IMR-90 (cell line): ENCODE measurements around the gene GP1BA. TPM values are rescaled to one million over a fixed set of nuclear protein-coding genes. Genes with fewer than 3 reads are reported as not detected.

Experiments
- ATAC-seq: fragments of 200-7000 bp; cut with Tn5 transposase; 2 replicates; pipeline ENCODE4 v1.9.1; 2020; ENCODE audit warnings: low read depth, mild to moderate bottlenecking, moderate library complexity
- BruUV-seq: library from RNA; stranded (reverse); fragments of 400-500 nt; replicated peaks from 2 replicates; lab custom pipeline; 2021; lab: Mats Ljungman, UMichigan
- CTCF ChIA-PET: fragments of 300-600 bp; formaldehyde crosslinking; extraction: SDS; loops from one replicate; lab custom pipeline; 2021; ENCODE audit warnings: antibody characterized with exemption; lab: Yijun Ruan, JAX
- POLR2A ChIA-PET: fragments of 300-600 bp; sonication (Branson Sonifier 250); formaldehyde crosslinking; loops from one replicate; lab custom pipeline; 2022; ENCODE audit warnings: antibody characterized with exemption; ENCODE audit not compliant: unreplicated experiment; lab: Charles Lee
- DNase-seq: peaks from one replicate; pipeline ENCODE4 v3.0.0; 2013
- H2AFZ ChIP-seq: replicated peaks from 2 replicates; pipeline ENCODE3; 2013; ENCODE audit warnings: low read length, mild to moderate bottlenecking; ENCODE audit not compliant: poor library complexity
- H2AK5ac ChIP-seq: 2 replicates; pipeline ENCODE4 v1.6.1; 2013; ENCODE audit warnings: low read depth, low read length, inconsistent platforms
- H2AK9ac ChIP-seq: replicated peaks from 2 replicates; pipeline ENCODE3; 2013; ENCODE audit warnings: mild to moderate bottlenecking, low read depth, low read length, moderate library complexity; ENCODE audit not compliant: poor library complexity
- H2BK120ac ChIP-seq: 2 replicates; pipeline ENCODE4 v1.6.1; 2013; ENCODE audit warnings: low read depth, low read length, inconsistent platforms
- H2BK15ac ChIP-seq: 3 replicates; pipeline ENCODE4 v1.6.1; 2013; ENCODE audit warnings: low read depth, low read length, inconsistent platforms
- H2BK20ac ChIP-seq: 2 replicates; pipeline ENCODE4 v1.6.1; 2013; ENCODE audit warnings: low read depth, mild to moderate bottlenecking, inconsistent platforms, low read length, moderate library complexity
- H2BK5ac ChIP-seq: 2 replicates; pipeline ENCODE4 v1.6.1; 2013; ENCODE audit warnings: mild to moderate bottlenecking, low read depth, low read length, inconsistent platforms; ENCODE audit not compliant: poor library complexity, severe bottlenecking
- H3K14ac ChIP-seq: replicated peaks from 2 replicates; pipeline ENCODE4 v1.6.1; 2013; ENCODE audit warnings: low read depth, low read length, inconsistent platforms
- H3K18ac ChIP-seq: 2 replicates; pipeline ENCODE4 v1.6.1; 2013; ENCODE audit warnings: low read depth, low read length, control low read depth
- H3K23ac ChIP-seq: 2 replicates; pipeline ENCODE4 v1.6.1; 2013; ENCODE audit warnings: low read depth, low read length, inconsistent platforms
- H3K27ac ChIP-seq: 2 replicates; pipeline ENCODE4 v1.5.1; 2013; ENCODE audit warnings: mild to moderate bottlenecking, control low read depth, low read length; ENCODE audit not compliant: insufficient read depth
- H3K27me3 ChIP-seq: 2 replicates; pipeline ENCODE4 v1.6.1; 2013; ENCODE audit warnings: low read length; ENCODE audit not compliant: control insufficient read depth, insufficient read depth
- H3K36me3 ChIP-seq: 2 replicates; pipeline ENCODE4 v1.6.1; 2013; ENCODE audit warnings: low read length, mixed read lengths; ENCODE audit not compliant: control insufficient read depth, insufficient read depth
- H3K4ac ChIP-seq: 2 replicates; pipeline ENCODE4 v1.6.1; 2013; ENCODE audit warnings: low read depth, low read length, inconsistent platforms
- H3K4me1 ChIP-seq: 2 replicates; pipeline ENCODE4 v1.6.1; 2013; ENCODE audit warnings: low read length, mixed read lengths; ENCODE audit not compliant: control insufficient read depth, insufficient read depth
- H3K4me2 ChIP-seq: 2 replicates; pipeline ENCODE4 v1.6.1; 2013; ENCODE audit warnings: low read depth, mild to moderate bottlenecking, control low read depth, low read length, moderate library complexity
- H3K4me3 ChIP-seq: 2 replicates; pipeline ENCODE4 v1.5.1; 2013; ENCODE audit warnings: low read depth, mild to moderate bottlenecking, control low read depth, low read length, moderate library complexity; ENCODE audit not compliant: insufficient read depth
- H3K56ac ChIP-seq: 2 replicates; pipeline ENCODE4 v1.6.1; 2013; ENCODE audit warnings: low read length, inconsistent platforms; ENCODE audit not compliant: insufficient read depth; ENCODE audit errors: extremely low read depth
- H3K79me1 ChIP-seq, 2 experiments: 2 replicates each; pipeline ENCODE4 v1.6.1; 2013; ENCODE audit warnings: low read length in 2 of 2, inconsistent platforms in 1 of 2, low read depth in 1 of 2
- H3K9ac ChIP-seq: 2 replicates; pipeline ENCODE4 v1.6.1; 2013; ENCODE audit warnings: low read depth, low read length, control low read depth
- H3K9me1 ChIP-seq: 2 replicates; pipeline ENCODE4 v1.6.1; 2013; ENCODE audit warnings: low read length, inconsistent platforms; ENCODE audit not compliant: insufficient read depth
- H3K9me3 ChIP-seq: 2 replicates; pipeline ENCODE4 v1.6.1; 2013; ENCODE audit warnings: low read length; ENCODE audit not compliant: control insufficient read depth, insufficient read depth
- H4K20me1 ChIP-seq: 2 replicates; pipeline ENCODE4 v1.6.1; 2013; ENCODE audit warnings: low read length, inconsistent platforms; ENCODE audit not compliant: insufficient read depth
- H4K5ac ChIP-seq: 2 replicates; pipeline ENCODE4 v1.6.1; 2013; ENCODE audit warnings: mild to moderate bottlenecking, low read depth, low read length, control low read depth
- H4K8ac ChIP-seq, 2 experiments: 2 replicates each; pipeline ENCODE4 v1.6.1; 2013; ENCODE audit warnings: low read depth in 2 of 2, low read length in 2 of 2, control low read depth in 1 of 2, inconsistent platforms in 1 of 2
- H4K91ac ChIP-seq: 2 replicates; pipeline ENCODE4 v1.6.1; 2013; ENCODE audit warnings: low read depth, low read length, inconsistent platforms; ENCODE audit not compliant: insufficient read depth
- BHLHE40 ChIP-seq: fragments of 150-350 bp; IDR thresholded peaks from 2 replicates; pipeline ENCODE4 v1.6.1; 2016; ENCODE audit warnings: mild to moderate bottlenecking, low read depth, low read length
- CEBPB ChIP-seq: IDR thresholded peaks from 2 replicates; pipeline ENCODE4 v1.6.1; 2012; ENCODE audit warnings: low read depth, low read length, improper control_type of control experiment
- CHD1 ChIP-seq: IDR thresholded peaks from 2 replicates; pipeline ENCODE4 v1.6.1; 2012; ENCODE audit warnings: low read depth, low read length, improper control_type of control experiment
- CTCF ChIP-seq: conservative IDR thresholded peaks from 2 replicates; pipeline ENCODE4 v1.5.1; 2012; ENCODE audit warnings: mild to moderate bottlenecking, low read depth, low read length, improper control_type of control experiment
- ELK1 ChIP-seq: fragments of 150-350 bp; IDR thresholded peaks from 2 replicates; pipeline ENCODE4 v1.6.1; 2016; ENCODE audit warnings: low read depth, mild to moderate bottlenecking, low read length, moderate library complexity, borderline replicate concordance
- FOS ChIP-seq: fragments of 150-350 bp; IDR thresholded peaks from 2 replicates; pipeline ENCODE4 v1.6.1; 2016; ENCODE audit warnings: low read depth, low read length
- MAFK ChIP-seq: IDR thresholded peaks from 2 replicates; pipeline ENCODE4 v1.6.1; 2012; ENCODE audit warnings: low read depth, low read length, improper control_type of control experiment
- MAZ ChIP-seq: IDR thresholded peaks from 2 replicates; pipeline ENCODE4 v1.6.1; 2012; ENCODE audit warnings: low read depth, mild to moderate bottlenecking, low read length, improper control_type of control experiment, moderate library complexity, borderline replicate concordance
- MXI1 ChIP-seq: IDR thresholded peaks from 2 replicates; pipeline ENCODE4 v1.6.1; 2012; ENCODE audit warnings: low read depth, mild to moderate bottlenecking, low read length, moderate library complexity, borderline replicate concordance
- NFE2L2 ChIP-seq: fragments of 150-350 bp; IDR thresholded peaks from 2 replicates; pipeline ENCODE4 v1.6.1; 2016; ENCODE audit warnings: low read depth, mild to moderate bottlenecking, low read length
- POLR2A ChIP-seq: IDR thresholded peaks from 2 replicates; pipeline ENCODE4 v1.6.1; 2012; ENCODE audit warnings: mild to moderate bottlenecking, low read depth, low read length
- RAD21 ChIP-seq: IDR thresholded peaks from 2 replicates; pipeline ENCODE4 v1.6.1; 2012; ENCODE audit warnings: low read length, improper control_type of control experiment
- RCOR1 ChIP-seq: IDR thresholded peaks from 2 replicates; pipeline ENCODE4 v1.6.1; 2012; ENCODE audit warnings: mild to moderate bottlenecking, low read length, improper control_type of control experiment; ENCODE audit not compliant: insufficient replicate concordance
- RFX5 ChIP-seq: IDR thresholded peaks from 2 replicates; pipeline ENCODE4 v1.8.0; 2012; ENCODE audit warnings: low read depth, mild to moderate bottlenecking, low read length, moderate library complexity
- SMC3 ChIP-seq: fragments of 150-350 bp; IDR thresholded peaks from 2 replicates; pipeline ENCODE4 v1.6.1; 2016; ENCODE audit warnings: low read depth, mild to moderate bottlenecking, antibody characterized with exemption, low read length, moderate library complexity
- USF2 ChIP-seq: fragments of 150-350 bp; IDR thresholded peaks from 2 replicates; pipeline ENCODE4 v1.6.1; 2017; ENCODE audit warnings: mild to moderate bottlenecking, antibody characterized with exemption, low read length, low read depth
- WGBS, 2 experiments: methylation state at CpG; one replicate each; pipeline versions ENCODE4 v1.1.5 to v1.1.7; 2013; ENCODE audit warnings: missing lambda C conversion rate in 2 of 2; ENCODE audit not compliant: insufficient read length in 1 of 2; ENCODE audit errors: extremely low coverage in 2 of 2; 5-methylcytosine and 5-hydroxymethylcytosine counted together
- dilution Hi-C: fragments of 300-500 bp; cut with HindIII; formaldehyde crosslinking; loops from one replicate; pipeline ENCODE4 v1.14.3; 2018; ENCODE audit warnings: low sequenced_read_pairs; ENCODE audit not compliant: unreplicated experiment
- in situ Hi-C: fragments of 300-500 bp; cut with MboI; formaldehyde crosslinking; loops from 3 replicates; pipeline ENCODE4 v1.14.3; 2019; ENCODE audit warnings: low sequenced_read_pairs, inconsistent platforms, mixed read lengths
- intact Hi-C: fragments of 100-400 bp; cut with micrococcal nuclease; formaldehyde crosslinking; loops from 2 replicates; pipeline ENCODE4 v1.10.0; 2022
- polyA plus RNA-seq, 3 experiments: library from polyadenylated mRNA; depleted of rRNA; stranded (reverse); fragments of >200 nt; gene quantifications; 2 replicates each; pipeline ENCODE4 v1.2.3, GENCODE V29; 2012; ENCODE audit warnings: low replicate concordance in 1 of 3
- total RNA-seq: library from RNA; depleted of rRNA; stranded (reverse); fragments of >200 nt; gene quantifications from 2 replicates; pipeline ENCODE4 v1.2.3, GENCODE V29; 2012

GP1BA gene
- total and polyA plus RNA-seq, 2 of the 4 experiments (the other 2 are of a cell fraction): not detected

GRCh38 chr17:4970273-4970672, 38.2 kb downstream of the GP1BA start:
- Histone ChIP-seq H3K79me1 (peaks cover 15 to 68% of the 10 kb centered on the region in 2 experiments), H3K9me3 (no peaks in the 10 kb centered on the region), H3K4ac (peak overlapping the region; percentile 100), H3K56ac (no peak overlapping the region), H2BK5ac (peak overlapping the region; percentile 21), H2AK9ac (peak overlapping the region; percentile 100), H4K91ac (peak overlapping the region; percentile 99), H2BK20ac (no peak overlapping the region; the same call in 1 of the 2 replicates), H2BK15ac (no peak overlapping the region; the same call in 2 of the 3 replicates), H4K8ac (peak overlapping the region; percentile 96 to 97; a peak in 2 of 4 replicates), H4K20me1 (peaks cover 3% of the 10 kb centered on the region; the same call in 1 of the 2 replicates), H3K9me1 (peaks cover 22% of the 10 kb centered on the region), H2AFZ (no peak overlapping the region), H2AK5ac (0 out of 2 replicates have a peak overlapping the region, but pooled peaks have one; percentile 17), H3K4me2 (no peak overlapping the region; the same call in 1 of the 2 replicates), H2BK120ac (peak overlapping the region; percentile 85; the same call in 1 of the 2 replicates), H3K4me1 (peaks cover 14% of the 10 kb centered on the region), H3K9ac (no peak overlapping the region), H3K18ac (no peak overlapping the region), H3K27me3 (no peaks in the 10 kb centered on the region), H3K36me3 (peaks cover 33% of the 10 kb centered on the region), H4K5ac (no peak overlapping the region), H3K27ac (peak overlapping the region; percentile 79), H3K23ac (peak overlapping the region; percentile 88; the same call in 1 of the 2 replicates), H3K14ac (peak overlapping the region; percentile 83; the same call in 1 of the 2 replicates), H3K4me3 (no peak overlapping the region)
- intact Hi-C loops: no loop called here
- no TSS peak for BruUV-seq
- no peak for ATAC-seq
- dilution Hi-C loops: no loop called here
- CTCF ChIA-PET: interaction anchor here (1.1 to 1.9 kb wide), 2 partner anchors 10 to 61 kb away, joined by 3 to 6 read pairs; no protein-coding TSS in a partner anchor
- POLR2A ChIA-PET: interaction anchor here (1.4 kb wide), 1 partner anchor 9 kb away, joined by 4 read pairs; no protein-coding TSS in a partner anchor
- in situ Hi-C loops: no loop called here
- no peak for TF ChIP-seq MXI1
- no peak for TF ChIP-seq CEBPB
- no peak for TF ChIP-seq RAD21
- no peak for TF ChIP-seq RCOR1
- TF ChIP-seq FOS: no peak
- TF ChIP-seq SMC3: no peak
- no peak for TF ChIP-seq RFX5
- no peak for TF ChIP-seq MAFK
- TF ChIP-seq CHD1: no peak
- no peak for TF ChIP-seq MAZ
- TF ChIP-seq ELK1: no peak
- TF ChIP-seq POLR2A: no peak
- TF ChIP-seq USF2: no peak
- no peak for TF ChIP-seq CTCF
- TF ChIP-seq BHLHE40: no peak
- TF ChIP-seq NFE2L2: no peak
- DNase-seq: no peak
- WGBS, 2 experiments: 89% methylated on average over 4 of the region's 8 CpGs; no CpG with 5 or more reads in 1 of the 2 experiments
